Activated B cell treated with CpG ODN at 0.5 μM for 24 hours (primary cell): ENCODE results near the gene NAT16. TPM values are rescaled to one million over a fixed set of nuclear protein-coding genes. Genes with fewer than 3 reads are reported as not detected.
A peak's percentile ranks its signal among the peaks of the same experiment; 100 is the strongest.

ENCODE experiments used
- ATAC-seq: fragments of 200-7000 bp; cut with Tn5 transposase; one replicate; pipeline ENCODE4 v1.10.0; 2021; ENCODE audit warnings: low read depth, mild to moderate bottlenecking, moderate library complexity
- CTCF ChIA-PET: fragments of 350-600 bp; sonication (Branson Sonifier 250); formaldehyde crosslinking; loops from one replicate; lab custom pipeline; 2021; ENCODE audit warnings: antibody characterized with exemption; lab: Charles Lee
- POLR2A ChIA-PET: fragments of 350-600 bp; sonication (Branson Sonifier 250); formaldehyde crosslinking; loops from one replicate; lab custom pipeline; 2021; ENCODE audit warnings: antibody characterized with exemption; lab: Charles Lee
- DNase-seq: peaks from one replicate; pipeline ENCODE4 v3.0.0; 2022
- H3K27ac Mint-ChIP-seq: one replicate; pipeline ENCODE4 v1.8.0; 2020; ENCODE audit warnings: mixed read lengths
- H3K27me3 Mint-ChIP-seq: one replicate; pipeline ENCODE4 v1.8.0; 2021; ENCODE audit warnings: mixed read lengths
- H3K36me3 Mint-ChIP-seq: one replicate; pipeline ENCODE4 v1.8.0; 2021; ENCODE audit warnings: low read depth, mixed read lengths
- H3K4me1 Mint-ChIP-seq: one replicate; pipeline ENCODE4 v1.8.0; 2021; ENCODE audit warnings: mixed read lengths
- H3K4me3 Mint-ChIP-seq: one replicate; pipeline ENCODE4 v1.8.0; 2020; ENCODE audit warnings: mild to moderate bottlenecking, mixed read lengths
- H3K9me3 Mint-ChIP-seq: one replicate; pipeline ENCODE4 v1.8.0; 2020; ENCODE audit warnings: mixed read lengths
- CTCF ChIP-seq: fragments of 200-600 bp; IDR thresholded peaks from one replicate; pipeline ENCODE4 v1.8.0; 2022; ENCODE audit warnings: antibody characterized with exemption, mild to moderate bottlenecking
- intact Hi-C: fragments of 100-400 bp; cut with micrococcal nuclease; formaldehyde crosslinking; loops from one replicate; pipeline ENCODE4 v1.15.1; 2024
- total RNA-seq: library from RNA; stranded (reverse); gene quantifications from 2 replicates; pipeline ENCODE4 v1.2.3, GENCODE V29; 2022

The NAT16 gene
- total RNA-seq, 1 donor from 2014 or later = not detected

- Mint-ChIP-seq H3K4me3 (no peak overlapping the region), H3K4me1 (peaks cover 20% of the 10 kb centered on the region), H3K27ac (no peak overlapping the region), H3K36me3 (peaks cover 18% of the 10 kb centered on the region), H3K27me3 (peaks cover 2% of the 10 kb centered on the region), H3K9me3 (no peaks in the 10 kb centered on the region)
- DNase-seq = no peak
- ATAC-seq = no peak
- ChIA-PET CTCF (no interaction called here), POLR2A (no interaction called here)
- intact Hi-C loops = no loop called here
- no peak for TF ChIP-seq CTCF
Observed at GRCh38 chr7:101159696-101160674, 20.1 kb downstream of the NAT16 start.

- H3K27ac Mint-ChIP-seq = no peak overlapping the region
- intact Hi-C loops = no loop called here
- CTCF ChIA-PET = interaction anchor here (0.8 to 2.8 kb wide), 3 partner anchors 10 to 36 kb away, joined by 3 to 10 read pairs (median 4); no protein-coding TSS in a partner anchor
- no peaks in the 10 kb centered on the region for H3K27me3 Mint-ChIP-seq
- no peak for TF ChIP-seq CTCF
- no peak overlapping the region for H3K4me3 Mint-ChIP-seq
- peaks cover 13% of the 10 kb centered on the region for H3K4me1 Mint-ChIP-seq
- H3K36me3 Mint-ChIP-seq = peaks cover 18% of the 10 kb centered on the region
- DNase-seq = no peak
- POLR2A ChIA-PET = interaction anchor here (0.6 to 1.0 kb wide), 2 partner anchors 9 to 67 kb away, joined by 4 to 5 read pairs; partner anchors contain the start of gene VGF
- ATAC-seq = no peak
- no peaks in the 10 kb centered on the region for H3K9me3 Mint-ChIP-seq
Observed at GRCh38 chr7:101156866-101157589, 23.1 kb downstream of the NAT16 start.

GRCh38 chr7:101156277-101156676 is 23.8 kb downstream of the NAT16 start:
- Mint-ChIP-seq H3K27ac (no peak overlapping the region), H3K36me3 (peaks cover 18% of the 10 kb centered on the region), H3K27me3 (no peaks in the 10 kb centered on the region), H3K4me3 (peak overlapping the region; percentile 16), H3K9me3 (no peaks in the 10 kb centered on the region), H3K4me1 (peaks cover 13% of the 10 kb centered on the region)
- DNase-seq = no peak
- CTCF ChIA-PET = interaction anchor here (0.6 to 2.8 kb wide), 3 partner anchors 12 to 61 kb away, joined by 3 to 10 read pairs (median 4); partner anchors contain the start of gene PLOD3
- intact Hi-C loops = no loop called here
- TF ChIP-seq CTCF = no peak
- POLR2A ChIA-PET = interaction anchor here (0.6 to 1.0 kb wide), 2 partner anchors 9 to 66 kb away, joined by 4 to 5 read pairs; partner anchors contain the start of gene VGF
- ATAC-seq = no peak

- no peaks in the 10 kb centered on the region for H3K9me3 Mint-ChIP-seq
- peaks cover 13% of the 10 kb centered on the region for H3K4me1 Mint-ChIP-seq
- TF ChIP-seq CTCF = no peak
- POLR2A ChIA-PET = no interaction called here
- no peak overlapping the region for H3K27ac Mint-ChIP-seq
- no peaks in the 10 kb centered on the region for H3K27me3 Mint-ChIP-seq
- H3K36me3 Mint-ChIP-seq = peaks cover 17% of the 10 kb centered on the region
- intact Hi-C loops = no loop called here
- no peak for DNase-seq
- no peak for ATAC-seq
- CTCF ChIA-PET = interaction anchor here (1.5 kb wide), 1 partner anchor 37 kb away, joined by 4 read pairs; no protein-coding TSS in a partner anchor
- H3K4me3 Mint-ChIP-seq = peak overlapping the region; percentile 83
Observed at GRCh38 chr7:101155303-101155702, 24.8 kb downstream of the NAT16 start.
